ENCODE measurements around the gene BRD4.

Gene BRD4

DNA sequence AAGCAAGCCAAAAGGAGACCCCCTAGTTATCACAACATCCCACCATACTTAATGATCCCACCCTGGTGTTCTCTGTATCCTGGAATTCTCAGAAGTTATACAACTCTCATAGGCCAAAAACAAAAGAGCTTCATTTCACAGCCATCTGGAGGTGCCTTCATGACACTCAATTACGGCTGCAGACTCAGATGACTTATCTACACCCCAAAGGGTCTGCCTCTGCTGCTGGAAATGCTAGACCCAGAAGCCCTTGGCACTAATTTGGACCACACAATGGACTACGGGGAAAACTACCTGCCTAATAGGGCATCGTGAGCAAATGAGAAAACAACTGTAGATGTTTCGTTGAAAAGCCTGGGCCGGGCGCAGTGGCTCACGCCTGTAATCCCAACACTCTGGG lies 40.2 kb downstream of the BRD4 start:
- DNase-seq (ENCODE audit: extremely low read depth, low read depth): no peak
- TF ChIP-seq, protein P1, sequence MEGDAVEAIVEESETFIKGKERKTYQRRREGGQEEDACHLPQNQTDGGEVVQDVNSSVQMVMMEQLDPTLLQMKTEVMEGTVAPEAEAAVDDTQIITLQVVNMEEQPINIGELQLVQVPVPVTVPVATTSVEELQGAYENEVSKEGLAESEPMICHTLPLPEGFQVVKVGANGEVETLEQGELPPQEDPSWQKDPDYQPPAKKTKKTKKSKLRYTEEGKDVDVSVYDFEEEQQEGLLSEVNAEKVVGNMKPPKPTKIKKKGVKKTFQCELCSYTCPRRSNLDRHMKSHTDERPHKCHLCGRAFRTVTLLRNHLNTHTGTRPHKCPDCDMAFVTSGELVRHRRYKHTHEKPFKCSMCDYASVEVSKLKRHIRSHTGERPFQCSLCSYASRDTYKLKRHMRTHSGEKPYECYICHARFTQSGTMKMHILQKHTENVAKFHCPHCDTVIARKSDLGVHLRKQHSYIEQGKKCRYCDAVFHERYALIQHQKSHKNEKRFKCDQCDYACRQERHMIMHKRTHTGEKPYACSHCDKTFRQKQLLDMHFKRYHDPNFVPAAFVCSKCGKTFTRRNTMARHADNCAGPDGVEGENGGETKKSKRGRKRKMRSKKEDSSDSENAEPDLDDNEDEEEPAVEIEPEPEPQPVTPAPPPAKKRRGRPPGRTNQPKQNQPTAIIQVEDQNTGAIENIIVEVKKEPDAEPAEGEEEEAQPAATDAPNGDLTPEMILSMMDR (IDR thresholded peaks at IDR 0.05; ENCODE audit: low read depth, low read length): no peak

GRCh38 chr19:15291548-15292021 lies 40.8 kb downstream of the BRD4 start:
- TF ChIP-seq, protein P1 (IDR thresholded peaks at IDR 0.05; ENCODE audit: low read depth, low read length): no peak
- no peak for DNase-seq (ENCODE audit: extremely low read depth, low read depth)

- TF ChIP-seq, protein P1 (IDR thresholded peaks at IDR 0.05; ENCODE audit: low read depth, low read length): no peak
- no peak for DNase-seq (ENCODE audit: extremely low read depth, low read depth)
These were observed 41.2 kb downstream of the BRD4 start for GRCh38 chr19:15291089-15291488.

GRCh38 chr19:15290166-15290565 lies 42.2 kb downstream of the BRD4 start:
- TF ChIP-seq, protein P1 (IDR thresholded peaks at IDR 0.05; ENCODE audit: low read depth, low read length): no peak
- DNase-seq (ENCODE audit: extremely low read depth, low read depth): no peak

DNA sequence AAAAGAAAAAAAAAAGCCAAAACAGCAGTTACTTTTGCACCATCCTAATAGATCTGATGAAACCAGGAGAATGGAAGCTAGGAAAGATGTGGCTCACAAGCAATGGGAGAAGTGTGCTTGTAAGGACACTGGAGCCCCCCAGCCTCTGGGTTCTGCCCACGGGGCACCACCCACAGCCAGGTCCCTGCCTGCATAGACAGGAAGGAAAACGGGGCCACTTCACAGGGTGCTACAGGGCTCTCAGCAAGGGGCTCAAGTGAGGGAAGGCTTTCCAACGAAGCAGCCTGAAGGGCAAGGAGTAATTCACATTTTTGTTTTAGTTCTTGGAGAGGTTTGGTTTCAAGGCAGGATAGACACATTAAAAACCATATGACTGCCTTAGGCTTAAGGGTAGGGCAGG lies 42.7 kb downstream of the BRD4 start:
- DNase-seq (ENCODE audit: extremely low read depth, low read depth): no peak
- TF ChIP-seq, protein P1 (IDR thresholded peaks at IDR 0.05; ENCODE audit: low read depth, low read length): no peak

DNA sequence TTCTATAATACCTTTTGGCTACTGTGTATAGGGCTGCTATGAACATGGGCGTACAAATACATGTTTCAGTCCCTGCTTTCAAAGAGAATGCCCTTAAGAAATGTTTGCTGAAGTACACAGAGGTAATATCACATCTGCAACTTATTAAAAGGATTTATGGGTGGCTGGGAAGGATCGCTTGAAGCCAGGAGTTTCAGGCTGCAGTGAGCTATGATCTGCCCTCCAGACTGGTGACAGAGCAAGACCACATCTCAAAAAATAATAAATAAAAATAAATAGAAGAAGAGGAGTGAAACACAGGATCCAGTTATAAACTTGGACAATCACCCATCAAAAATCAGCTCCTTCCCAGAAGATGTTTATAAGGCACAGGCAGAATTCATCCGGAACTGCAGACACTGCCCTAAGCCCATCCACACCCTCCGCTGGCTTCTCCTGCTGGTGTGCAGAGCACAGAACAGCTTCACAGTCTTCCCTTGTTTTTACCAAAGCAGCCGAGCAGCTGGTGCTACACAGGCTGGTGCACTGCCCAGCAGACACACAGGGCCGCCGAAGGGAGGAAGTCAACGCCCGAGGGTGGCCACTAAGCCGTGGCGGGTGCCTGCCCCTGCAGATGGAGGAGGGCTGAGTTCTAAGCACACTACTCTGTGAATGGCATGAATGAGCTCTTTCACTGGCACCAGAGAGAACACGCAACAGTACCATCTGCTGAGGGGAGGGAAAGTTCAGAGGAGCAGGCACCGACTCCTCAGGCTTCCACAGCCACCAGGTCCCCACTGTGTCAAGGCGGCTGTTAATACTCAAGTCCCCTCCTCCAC lies 44.0 kb downstream of the BRD4 start:
- DNase-seq (ENCODE audit: extremely low read depth, low read depth): no peak
- TF ChIP-seq, protein P1 (IDR thresholded peaks at IDR 0.05; ENCODE audit: low read depth, low read length): peak; percentile 9

DNA sequence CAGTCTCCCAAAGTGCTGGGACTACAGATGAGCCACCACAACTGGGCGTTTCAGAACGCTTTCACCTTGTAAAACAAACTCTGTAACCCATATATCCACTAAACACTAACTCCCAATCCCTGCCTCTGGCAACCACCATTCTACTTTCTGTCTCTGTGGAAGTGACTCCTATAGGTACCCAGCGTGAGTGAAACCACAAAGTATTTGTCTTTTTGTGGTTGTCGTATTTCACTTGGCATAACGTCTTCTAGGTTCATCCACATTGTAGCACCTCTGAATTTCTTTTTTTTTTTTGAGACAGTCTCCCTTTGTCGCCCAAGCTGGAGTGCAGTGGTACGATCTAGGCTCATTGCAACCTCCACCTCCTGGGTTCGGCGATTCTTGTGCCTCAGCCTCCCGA lies 44.8 kb downstream of the BRD4 start:
- TF ChIP-seq, protein P1 (IDR thresholded peaks at IDR 0.05; ENCODE audit: low read depth, low read length): no peak
- DNase-seq (ENCODE audit: extremely low read depth, low read depth): no peak

Measured in AG09319 (cell line).